H1 (cell line): ENCODE results near the gene ZNF692. TPM values are rescaled to one million over a fixed set of nuclear protein-coding genes. Genes with fewer than 3 reads are reported as not detected.

Source experiments
- CTCF ChIA-PET: fragments of 300-600 bp; sonication (Branson Sonifier 250); formaldehyde crosslinking; loops from one replicate; lab custom pipeline; 2021; ENCODE audit not compliant: partially characterized antibody; lab: Charles Lee
- POLR2A ChIA-PET: fragments of 300-600 bp; sonication (Branson Sonifier 250); formaldehyde crosslinking; loops from one replicate; lab custom pipeline; 2021; ENCODE audit warnings: inconsistent platforms; ENCODE audit not compliant: partially characterized antibody; lab: Charles Lee
- DNase-seq, 2 experiments: peaks; one replicate each; pipeline versions ENCODE4 v3.0.0 to v3.0.0-alpha.2; 2010 to 2022; ENCODE audit warnings: low spot score in 2 of 2, low read depth in 1 of 2, mixed read lengths in 1 of 2
- FAIRE-seq: peaks from 2 replicates; lab custom pipeline; 2011; peaks lifted over from hg19 to GRCh38; lab: Jason Lieb, UNC
- H2AFZ ChIP-seq: 2 replicates; pipeline ENCODE4 v1.8.1; 2012; ENCODE audit warnings: low read length, inconsistent platforms
- H2AK5ac ChIP-seq: 2 replicates; pipeline ENCODE4 v1.6.1; 2013; ENCODE audit warnings: low read depth, low read length
- H2BK120ac ChIP-seq: replicated peaks from 2 replicates; pipeline ENCODE3; 2013; ENCODE audit warnings: low read depth, low read length, inconsistent platforms
- H2BK12ac ChIP-seq: 2 replicates; pipeline ENCODE4 v1.6.1; 2013; ENCODE audit warnings: low read depth, low read length
- H2BK15ac ChIP-seq: 2 replicates; pipeline ENCODE4 v1.6.1; 2013; ENCODE audit warnings: low read length
- H2BK20ac ChIP-seq: 2 replicates; pipeline ENCODE4 v1.6.1; 2013; ENCODE audit warnings: low read length
- H2BK5ac ChIP-seq: 2 replicates; pipeline ENCODE4 v1.6.1; 2013; ENCODE audit warnings: low read depth, low read length
- H3K14ac ChIP-seq: 2 replicates; pipeline ENCODE4 v1.6.1; 2013; ENCODE audit warnings: inconsistent platforms; ENCODE audit not compliant: insufficient read length
- H3K18ac ChIP-seq: 2 replicates; pipeline ENCODE4 v1.6.1; 2013; ENCODE audit warnings: low read length; ENCODE audit errors: extremely low read depth
- H3K23ac ChIP-seq: 2 replicates; pipeline ENCODE4 v1.6.1; 2013; ENCODE audit warnings: inconsistent platforms; ENCODE audit not compliant: insufficient read length
- H3K23me2 ChIP-seq: 2 replicates; pipeline ENCODE4 v1.6.1; 2013; ENCODE audit warnings: low read depth, low read length
- H3K27ac ChIP-seq: 2 replicates; pipeline ENCODE4 v1.6.1; 2011; ENCODE audit warnings: low read depth, low read length, inconsistent platforms
- H3K27me3 ChIP-seq, 4 experiments: replicated peaks in 1 of 4; 1 replicate in 1 of 4; 2 replicates in 3 of 4; pipeline versions ENCODE4 v1.6.1 to v1.8.1; 2011 to 2013; ENCODE audit warnings: low read length in 3 of 4, mild to moderate bottlenecking in 3 of 4, inconsistent platforms in 2 of 4, mixed read lengths in 2 of 4, moderate library complexity in 1 of 4; ENCODE audit not compliant: control insufficient read depth in 3 of 4, insufficient read depth in 3 of 4; ENCODE audit errors: extremely low read depth in 1 of 4
- H3K36me3 ChIP-seq, 4 experiments: 2 replicates each; pipeline versions ENCODE4 v1.6.1 to v1.8.1; 2011 to 2013; ENCODE audit warnings: mild to moderate bottlenecking in 4 of 4, low read length in 3 of 4, moderate library complexity in 2 of 4, control low read depth in 1 of 4, inconsistent platforms in 1 of 4; ENCODE audit not compliant: insufficient read depth in 4 of 4, control insufficient read depth in 2 of 4
- H3K4ac ChIP-seq: replicated peaks from 2 replicates; pipeline ENCODE3; 2013; ENCODE audit warnings: low read length, low read depth, mixed read lengths, inconsistent platforms; ENCODE audit not compliant: insufficient read length
- H3K4me1 ChIP-seq, 4 experiments: replicated peaks in 1 of 4; 1 replicate in 1 of 4; 2 replicates in 3 of 4; pipeline versions ENCODE4 v1.6.1 to v1.8.1; 2011 to 2013; ENCODE audit warnings: low read length in 3 of 4, inconsistent platforms in 2 of 4, mixed read lengths in 1 of 4; ENCODE audit not compliant: insufficient read depth in 4 of 4, control insufficient read depth in 3 of 4
- H3K4me2 ChIP-seq, 2 experiments: 2 replicates each; pipeline versions ENCODE4 v1.6.1 to v1.8.1; 2011 to 2013; ENCODE audit warnings: low read depth in 2 of 2, low read length in 2 of 2, control low read depth in 1 of 2, inconsistent platforms in 1 of 2, mild to moderate bottlenecking in 1 of 2; ENCODE audit not compliant: insufficient read depth in 1 of 2
- H3K4me3 ChIP-seq, 4 experiments: fragments of 200-600, 300-600 bp in 1 of 4; sonication (generic), shearing (Covaris generic), sonication (Bioruptor Twin) in 1 of 4; 2 replicates each; pipeline versions ENCODE4 v1.5.1 to v1.8.1; 2011 to 2016; ENCODE audit warnings: low read length in 4 of 4, low read depth in 3 of 4, control low read depth in 2 of 4, inconsistent platforms in 2 of 4, mild to moderate bottlenecking in 2 of 4, mixed read lengths in 1 of 4, moderate library complexity in 1 of 4; ENCODE audit not compliant: insufficient read depth in 2 of 4; ENCODE audit errors: extremely low read depth in 1 of 4
- H3K56ac ChIP-seq: replicated peaks from 2 replicates; pipeline ENCODE3; 2013; ENCODE audit warnings: low read depth, mild to moderate bottlenecking, mixed read lengths, low read length, inconsistent platforms; ENCODE audit not compliant: insufficient read length
- H3K79me1 ChIP-seq: 2 replicates; pipeline ENCODE4 v1.6.1; 2013; ENCODE audit warnings: low read depth, low read length, control low read depth
- H3K79me2 ChIP-seq, 2 experiments: 2 replicates each; pipeline versions ENCODE4 v1.6.1 to v1.8.1; 2012 to 2013; ENCODE audit warnings: low read length in 2 of 2, mild to moderate bottlenecking in 2 of 2, inconsistent platforms in 1 of 2; ENCODE audit not compliant: insufficient read depth in 2 of 2, control insufficient read depth in 1 of 2
- H3K9ac ChIP-seq, 4 experiments: replicated peaks in 1 of 4; 1 replicate in 1 of 4; 2 replicates in 3 of 4; pipeline versions ENCODE4 v1.6.1 to v1.8.1; 2011 to 2013; ENCODE audit warnings: low read depth in 3 of 4, low read length in 3 of 4, control low read depth in 2 of 4, mild to moderate bottlenecking in 2 of 4, moderate library complexity in 2 of 4, inconsistent platforms in 1 of 4; ENCODE audit errors: extremely low read depth in 1 of 4
- H3K9me3 ChIP-seq, 2 experiments: 2 replicates each; pipeline versions ENCODE4 v1.6.1 to v1.8.1; 2012 to 2013; ENCODE audit warnings: mild to moderate bottlenecking in 2 of 2, moderate library complexity in 2 of 2, control low read depth in 1 of 2, inconsistent platforms in 1 of 2, low read depth in 1 of 2, low read length in 1 of 2, mixed read lengths in 1 of 2; ENCODE audit not compliant: insufficient read depth in 2 of 2
- H4K20me1 ChIP-seq, 2 experiments: replicated peaks in 1 of 2; 2 replicates each; pipeline versions ENCODE3 to v1.8.1; 2011 to 2013; ENCODE audit warnings: inconsistent platforms in 2 of 2, low read length in 2 of 2, mild to moderate bottlenecking in 1 of 2; ENCODE audit not compliant: insufficient read depth in 2 of 2, control insufficient read depth in 1 of 2
- H4K5ac ChIP-seq: 2 replicates; pipeline ENCODE4 v1.6.1; 2013; ENCODE audit warnings: low read length, low read depth, mixed read lengths, inconsistent platforms; ENCODE audit not compliant: insufficient read length
- H4K8ac ChIP-seq: 2 replicates; pipeline ENCODE4 v1.8.0; 2013; ENCODE audit warnings: mild to moderate bottlenecking, moderate library complexity, low read length, inconsistent platforms; ENCODE audit not compliant: insufficient read depth; ENCODE audit errors: extremely low read depth
- H4K91ac ChIP-seq: replicated peaks from 2 replicates; pipeline ENCODE3; 2013; ENCODE audit warnings: low read length, mixed read lengths, inconsistent platforms; ENCODE audit not compliant: insufficient read length
- BACH1 ChIP-seq: IDR thresholded peaks from 2 replicates; pipeline ENCODE4 v1.6.1; 2012; ENCODE audit warnings: low read length, improper control_type of control experiment
- BRCA1 ChIP-seq: IDR thresholded peaks from 2 replicates; pipeline ENCODE4 v1.6.1; 2012; ENCODE audit warnings: low read depth, low read length, improper control_type of control experiment
- CBX5 ChIP-seq: fragments of 300-800, 300-1000 bp; sonication (generic); IDR thresholded peaks from 2 replicates; pipeline ENCODE4 v1.7.1; 2016; ENCODE audit warnings: antibody characterized with exemption, low read length, low read depth
- CBX8 ChIP-seq: fragments of 300-800, 300-1000 bp; sonication (generic); IDR thresholded peaks from 2 replicates; pipeline ENCODE4 v1.7.1; 2016; ENCODE audit warnings: low read depth, low read length, borderline replicate concordance
- CHD1 ChIP-seq: IDR thresholded peaks from 2 replicates; pipeline ENCODE4 v1.6.1; 2012; ENCODE audit warnings: low read depth, low read length, improper control_type of control experiment
- CREB1 ChIP-seq: IDR thresholded peaks from 2 replicates; pipeline ENCODE4 v1.6.1; 2012; ENCODE audit warnings: inconsistent platforms
- GABPA ChIP-seq: IDR thresholded peaks from 2 replicates; pipeline ENCODE4 v1.6.1; 2011; ENCODE audit warnings: mild to moderate bottlenecking, low read length, moderate library complexity, borderline replicate concordance; ENCODE audit not compliant: insufficient read depth
- GTF2F1 ChIP-seq: IDR thresholded peaks from 2 replicates; pipeline ENCODE4 v1.6.1; 2012; ENCODE audit warnings: low read depth, low read length, improper control_type of control experiment, borderline replicate concordance
- MAX ChIP-seq: IDR thresholded peaks from 2 replicates; pipeline ENCODE4 v1.6.1; 2012; ENCODE audit warnings: inconsistent platforms
- SAP30 ChIP-seq: fragments of 300-600 bp; sonication (generic); IDR thresholded peaks from 2 replicates; pipeline ENCODE4 v1.7.1; 2012; ENCODE audit warnings: low read length, moderate library complexity, mild to moderate bottlenecking, inconsistent platforms; ENCODE audit not compliant: insufficient read depth, insufficient replicate concordance
- SIX5 ChIP-seq: IDR thresholded peaks from 2 replicates; pipeline ENCODE4 v1.6.1; 2011; ENCODE audit warnings: mild to moderate bottlenecking, low read depth, low read length
- TCF12 ChIP-seq: IDR thresholded peaks from 2 replicates; pipeline ENCODE4 v1.6.1; 2011; ENCODE audit warnings: low read depth, mild to moderate bottlenecking, low read length
- WGBS, 2 experiments: shearing (Covaris generic) in 1 of 2; methylation state at CpG; one replicate each; pipeline versions ENCODE4 v1.1.6 to v1.1.7; 2013 to 2015; ENCODE audit warnings: low lambda C conversion rate in 2 of 2, mixed read lengths in 2 of 2, inconsistent platforms in 1 of 2, low coverage in 1 of 2, missing lambda C conversion rate in 1 of 2; ENCODE audit not compliant: insufficient replicate concordance in 2 of 2, insufficient coverage in 1 of 2, insufficient read length in 1 of 2; ENCODE audit errors: extremely low coverage in 1 of 2, missing lambda C conversion rate in 1 of 2; 5-methylcytosine and 5-hydroxymethylcytosine counted together
- polyA plus RNA-seq, 7 experiments: library from polyadenylated mRNA; depleted of rRNA in 3 of 7; stranded (reverse) in 5 of 7; unstranded in 2 of 7; fragments of >200 nt in 5 of 7; fragments of 200-250 nt in 2 of 7; gene quantifications; 1 replicate in 5 of 7; 2 replicates in 1 of 7; 4 replicates in 1 of 7; pipeline versions ENCODE4 v1.2.1 to v1.2.3, GENCODE V29; 2011 to 2013; ENCODE audit warnings: missing spikeins in 2 of 7, mixed read lengths in 2 of 7
- total RNA-seq: library from RNA; stranded (reverse); fragmentation: NEBNext Ultra II Directional; extraction: Animal tissue kit (Norgen Biotek cat#: 25700); gene quantifications from 2 replicates; pipeline ENCODE4 v1.2.1, GENCODE V29; 2021

The ZNF692 gene
- total and polyA plus RNA-seq, 2 of the 8 experiments (the other 6 are each of a cell fraction or from before 2014, with no cell fraction given), result 38.4 to 52.3 TPM

DNA sequence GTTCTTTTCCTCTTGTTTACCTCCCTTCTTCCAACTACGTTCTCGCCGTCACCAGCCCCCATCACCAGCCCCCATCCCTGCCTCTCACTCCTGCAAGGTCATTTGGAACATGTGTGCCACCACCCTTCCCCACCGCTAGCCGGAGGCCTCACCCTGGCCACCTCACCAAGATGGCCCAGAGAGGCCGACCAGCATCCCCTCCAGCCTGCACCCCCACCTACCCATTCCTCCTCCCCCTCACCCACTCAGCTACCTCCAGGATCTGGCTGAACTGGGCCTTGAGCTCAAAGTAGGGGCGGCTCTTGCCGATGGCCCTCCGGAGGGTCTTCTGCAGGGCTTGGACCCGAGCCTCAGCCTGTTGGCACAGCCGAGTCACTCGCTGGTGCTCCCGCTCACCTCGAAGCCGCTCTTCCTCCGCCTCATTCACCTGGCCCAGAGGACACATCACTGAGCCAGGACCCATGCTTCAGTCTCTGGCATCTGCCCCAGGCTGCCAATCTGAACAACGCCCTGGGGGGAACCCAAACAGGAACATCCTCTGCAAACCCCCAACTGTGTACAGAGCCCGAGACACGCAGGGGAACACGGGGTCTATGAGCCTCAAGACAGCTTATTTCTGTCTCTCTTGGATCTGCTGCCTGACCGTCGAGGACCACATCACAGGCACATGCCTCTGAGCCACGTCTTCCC, 46.0 kb downstream of the ZNF692 start:
- POLR2A ChIA-PET, result interaction anchor here (0.8 to 2.4 kb wide), 9 partner anchors 7 to 50 kb away, joined by 3 to 8 read pairs (median 3); partner anchors contain the start of genes SH3BP5L and ZNF692
- no peak for FAIRE-seq

More for the DNA sequence above, 46.0 kb downstream of the ZNF692 start:
- Histone ChIP-seq H3K18ac (no peak overlapping the region), H3K79me1 (peaks cover 4% of the 10 kb centered on the region; the same call in 1 of the 2 replicates), H3K9ac (no peak overlapping the region), H3K79me2 (no peaks in the 10 kb centered on the region), H3K27me3 (no peaks in the 10 kb centered on the region), H3K14ac (no peak overlapping the region), H3K56ac (no peak overlapping the region), H2BK5ac (no peak overlapping the region), H3K23me2 (no peaks in the 10 kb centered on the region), H2BK15ac (no peak overlapping the region), H3K4me3 (no peak overlapping the region), H3K4ac (no peak overlapping the region), H3K9me3 (no peaks in the 10 kb centered on the region), H3K36me3 (peaks cover 10 to 27% (median 23%) of the 10 kb centered on the region in 4 experiments), H3K4me1 (peaks cover 0 to 2% (median under 1%) of the 10 kb centered on the region in 4 experiments; a peak in 2 of 7 replicates), H2BK120ac (no peak overlapping the region), H4K91ac (no peak overlapping the region), H2BK12ac (no peak overlapping the region), H4K5ac (no peak overlapping the region), H3K23ac (no peak overlapping the region), H4K8ac (peak overlapping the region; percentile 37; the same call in 1 of the 2 replicates), H2BK20ac (no peak overlapping the region), H3K4me2 (no peak overlapping the region), H4K20me1 (no peaks in the 10 kb centered on the region), H2AK5ac (no peak overlapping the region), H2AFZ (no peak overlapping the region), H3K27ac (no peak overlapping the region)
- DNase-seq, result no peak
- CTCF ChIA-PET, result interaction anchor here (0.6 to 2.6 kb wide), 8 partner anchors 9 to 45 kb away, joined by 3 to 17 read pairs (median 4); partner anchors contain the start of gene ZNF672
- WGBS, 2 experiments, result 90% methylated on average over 19 of the region's 23 CpGs; no CpG with 5 or more reads in 1 of the 2 experiments
- no peak for TF ChIP-seq CREB1
- TF ChIP-seq CBX8, result no peak
- no peak for TF ChIP-seq CHD1
- no peak for TF ChIP-seq SAP30
- TF ChIP-seq SIX5, result no peak
- TF ChIP-seq BACH1, result no peak
- TF ChIP-seq CBX5, result no peak
- TF ChIP-seq GABPA, result no peak
- no peak for TF ChIP-seq MAX
- TF ChIP-seq TCF12, result no peak
- no peak for TF ChIP-seq GTF2F1
- no peak for TF ChIP-seq BRCA1
